Bronchial epithelial cell (primary cell): ENCODE measurements around the gene SLC22A3. TPM values are rescaled to one million over a fixed set of nuclear protein-coding genes. Genes with fewer than 3 reads are reported as not detected.
"Not testable (repeated sequence)": the region's sequence is repeated elsewhere in the genome, so short reads cannot be mapped to it uniquely, and the experiment has no call there.

Experiments used
- DNase-seq: peaks from one replicate; pipeline ENCODE4 v3.0.0-alpha.2; 2010; ENCODE audit warnings: low read depth
- FAIRE-seq: peaks from 2 replicates; lab custom pipeline; 2011; peaks lifted over from hg19 to GRCh38; lab: Jason Lieb, UNC
- H3K27me3 ChIP-seq: 2 replicates; pipeline ENCODE4 v1.5.1; 2011; ENCODE audit warnings: low read length; ENCODE audit not compliant: control insufficient read depth, insufficient read depth
- H3K36me3 ChIP-seq: 2 replicates; pipeline ENCODE4 v1.5.1; 2011; ENCODE audit warnings: low read length; ENCODE audit not compliant: control insufficient read depth, insufficient read depth
- H3K4me3 ChIP-seq: 2 replicates; pipeline ENCODE4 v1.5.1; 2011; ENCODE audit warnings: mild to moderate bottlenecking, low read depth, low read length, control low read depth
- total RNA-seq: library from RNA; depleted of rRNA; stranded (reverse); fragments of >200 nt; gene quantifications from 2 replicates; pipeline ENCODE4 v1.2.1, GENCODE V29; 2014
- TF ChIP-seq, protein P1 (sequence below): IDR thresholded peaks from 2 replicates; pipeline ENCODE4 v1.5.1; 2011; ENCODE audit warnings: mild to moderate bottlenecking, moderate library complexity, low read length, control low read depth, inconsistent platforms; ENCODE audit not compliant: insufficient read depth, severe bottlenecking

The SLC22A3 gene
- total RNA-seq, 1 donor from 2014 or later: 8.2 TPM

GRCh38 chr6:160462551-160463109 is 114.5 kb downstream of the SLC22A3 start:
- DNase-seq: peak; percentile 85
- Histone ChIP-seq H3K27me3 (no peaks in the 10 kb centered on the region), H3K36me3 (no peaks in the 10 kb centered on the region), H3K4me3 (no peak overlapping the region)
- TF ChIP-seq, protein P1, sequence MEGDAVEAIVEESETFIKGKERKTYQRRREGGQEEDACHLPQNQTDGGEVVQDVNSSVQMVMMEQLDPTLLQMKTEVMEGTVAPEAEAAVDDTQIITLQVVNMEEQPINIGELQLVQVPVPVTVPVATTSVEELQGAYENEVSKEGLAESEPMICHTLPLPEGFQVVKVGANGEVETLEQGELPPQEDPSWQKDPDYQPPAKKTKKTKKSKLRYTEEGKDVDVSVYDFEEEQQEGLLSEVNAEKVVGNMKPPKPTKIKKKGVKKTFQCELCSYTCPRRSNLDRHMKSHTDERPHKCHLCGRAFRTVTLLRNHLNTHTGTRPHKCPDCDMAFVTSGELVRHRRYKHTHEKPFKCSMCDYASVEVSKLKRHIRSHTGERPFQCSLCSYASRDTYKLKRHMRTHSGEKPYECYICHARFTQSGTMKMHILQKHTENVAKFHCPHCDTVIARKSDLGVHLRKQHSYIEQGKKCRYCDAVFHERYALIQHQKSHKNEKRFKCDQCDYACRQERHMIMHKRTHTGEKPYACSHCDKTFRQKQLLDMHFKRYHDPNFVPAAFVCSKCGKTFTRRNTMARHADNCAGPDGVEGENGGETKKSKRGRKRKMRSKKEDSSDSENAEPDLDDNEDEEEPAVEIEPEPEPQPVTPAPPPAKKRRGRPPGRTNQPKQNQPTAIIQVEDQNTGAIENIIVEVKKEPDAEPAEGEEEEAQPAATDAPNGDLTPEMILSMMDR: no peak
- peak; percentile 47 for FAIRE-seq

GRCh38 chr6:160464744-160465143 is 116.6 kb downstream of the SLC22A3 start:
- FAIRE-seq: no peak
- no peaks in the 10 kb centered on the region for H3K27me3 ChIP-seq
- no peak for DNase-seq
- TF ChIP-seq, protein P1: no peak
- no peak overlapping the region for H3K4me3 ChIP-seq
- no peaks in the 10 kb centered on the region for H3K36me3 ChIP-seq

- not testable (repeated sequence) for H3K36me3 ChIP-seq, H3K27me3 ChIP-seq, FAIRE-seq, H3K4me3 ChIP-seq, DNase-seq
These were observed 119.2 kb downstream of the SLC22A3 start for GRCh38 chr6:160467261-160467871.

DNA sequence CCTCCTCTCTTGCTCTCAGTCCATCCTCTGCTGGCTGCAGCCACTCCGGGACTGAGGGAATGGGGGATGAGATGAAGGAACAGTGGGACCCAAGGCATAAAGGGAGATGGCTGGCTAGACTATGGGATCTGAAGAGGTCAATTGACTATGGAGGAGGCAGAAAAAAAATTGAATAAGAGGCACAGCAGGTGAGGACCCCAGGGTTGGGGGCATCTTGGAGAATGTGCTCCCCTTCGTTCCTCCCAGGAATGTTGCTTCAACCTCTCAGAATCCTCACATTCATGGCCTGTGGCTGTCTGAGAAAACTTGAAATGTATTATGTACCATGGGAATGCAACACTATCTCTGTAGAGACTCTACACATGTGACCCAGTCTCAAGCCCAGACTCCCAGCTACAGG is 121.0 kb downstream of the SLC22A3 start:
- no peak overlapping the region for H3K4me3 ChIP-seq
- no peaks in the 10 kb centered on the region for H3K36me3 ChIP-seq
- TF ChIP-seq, protein P1: no peak
- H3K27me3 ChIP-seq: no peaks in the 10 kb centered on the region
- DNase-seq (no peak), FAIRE-seq (no peak)

GRCh38 chr6:160476056-160476455 is 127.9 kb downstream of the SLC22A3 start:
- not testable (repeated sequence) for H3K27me3 ChIP-seq, H3K36me3 ChIP-seq, FAIRE-seq, DNase-seq, H3K4me3 ChIP-seq

- not testable (repeated sequence) for DNase-seq, H3K4me3 ChIP-seq, H3K27me3 ChIP-seq, H3K36me3 ChIP-seq
- peak; percentile 98 for FAIRE-seq
These were observed 128.9 kb downstream of the SLC22A3 start for GRCh38 chr6:160477072-160477471.

DNA sequence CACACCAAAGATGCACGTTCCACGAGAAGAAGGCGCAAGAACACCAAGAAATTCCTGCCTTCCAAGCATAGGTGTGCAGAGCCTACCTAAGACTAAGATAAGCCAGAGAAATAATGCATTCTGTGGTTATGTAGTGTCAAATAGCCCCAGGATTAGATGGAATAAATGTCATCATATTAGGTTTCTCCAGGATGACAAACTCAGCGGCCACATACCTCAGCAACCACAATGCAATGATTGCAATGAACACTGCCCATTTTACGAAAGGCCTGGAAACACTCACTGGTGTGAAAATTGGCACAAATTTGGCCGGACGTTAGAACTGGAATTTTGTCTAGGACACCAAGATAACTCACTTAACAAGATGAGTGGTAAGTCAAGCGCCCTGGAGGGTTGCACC is 129.7 kb downstream of the SLC22A3 start:
- peak; percentile 55 for DNase-seq
- TF ChIP-seq, protein P1: no peak
- H3K36me3 ChIP-seq: no peaks in the 10 kb centered on the region
- no peaks in the 10 kb centered on the region for H3K27me3 ChIP-seq
- H3K4me3 ChIP-seq: no peak overlapping the region
- FAIRE-seq: no peak
